OCI-LY7 (cell line): Measurements from ENCODE around the gene SPATS2L. TPM values are rescaled to one million over a fixed set of nuclear protein-coding genes. Genes with fewer than 3 reads are reported as not detected.

Source experiments
- BruUV-seq: library from RNA; stranded (reverse); fragments of 400-500 nt; replicated peaks from 2 replicates; lab custom pipeline; 2021; lab: Mats Ljungman, UMichigan
- CTCF ChIA-PET: fragments of 300-600 bp; sonication (Branson Sonifier 250); formaldehyde crosslinking; loops from one replicate; lab custom pipeline; 2022; ENCODE audit warnings: antibody characterized with exemption; ENCODE audit not compliant: unreplicated experiment; lab: Charles Lee
- POLR2A ChIA-PET: fragments of 300-600 bp; sonication (Branson Sonifier 250); formaldehyde crosslinking; loops from one replicate; lab custom pipeline; 2022; ENCODE audit warnings: antibody characterized with exemption; lab: Charles Lee
- DNase-seq: peaks from one replicate; pipeline ENCODE4 v3.0.0-alpha.2; 2015; ENCODE audit warnings: low spot score
- H2AFZ ChIP-seq: fragments of 200-600 bp; sonication (generic), shearing (Covaris generic); 2 replicates; pipeline ENCODE4 v1.6.1; 2014; ENCODE audit warnings: mild to moderate bottlenecking, antibody characterized with exemption, low read length, moderate library complexity
- H3K27ac ChIP-seq: fragments of 200-600 bp; sonication (generic); 2 replicates; pipeline ENCODE4 v1.5.1; 2014; ENCODE audit warnings: mixed run types, low read depth, mild to moderate bottlenecking, moderate library complexity, low read length, inconsistent platforms; ENCODE audit not compliant: poor library complexity, severe bottlenecking
- H3K36me3 ChIP-seq: fragments of 200-600 bp; sonication (generic); 2 replicates; pipeline ENCODE4 v1.6.1; 2014; ENCODE audit warnings: mild to moderate bottlenecking, antibody characterized with exemption, low read length, moderate library complexity, mixed read lengths; ENCODE audit not compliant: insufficient read depth
- H3K4me1 ChIP-seq: fragments of 200-600 bp; sonication (generic); 2 replicates; pipeline ENCODE4 v1.5.1; 2014; ENCODE audit warnings: mild to moderate bottlenecking, low read length; ENCODE audit not compliant: insufficient read depth, poor library complexity, severe bottlenecking
- H3K4me2 ChIP-seq: fragments of 200-600 bp; sonication (generic); 2 replicates; pipeline ENCODE4 v1.6.1; 2014; ENCODE audit warnings: mild to moderate bottlenecking, low read length
- H3K4me3 ChIP-seq: fragments of 200-600 bp; sonication (generic); 2 replicates; pipeline ENCODE4 v1.5.1; 2014; ENCODE audit warnings: mild to moderate bottlenecking, low read depth, low read length; ENCODE audit not compliant: poor library complexity, severe bottlenecking
- H3K79me2 ChIP-seq: fragments of 200-600 bp; sonication (generic); 2 replicates; pipeline ENCODE4 v1.6.1; 2016; ENCODE audit warnings: low read depth, mild to moderate bottlenecking, low read length, moderate library complexity, mixed read lengths; ENCODE audit not compliant: insufficient read depth
- H3K9me2 ChIP-seq: fragments of 200-600 bp; sonication (generic); 2 replicates; pipeline ENCODE4 v1.6.1; 2016; ENCODE audit warnings: mild to moderate bottlenecking, low read length, mixed read lengths; ENCODE audit not compliant: insufficient read depth
- H3K9me3 ChIP-seq: fragments of 200-600 bp; sonication (generic); 2 replicates; pipeline ENCODE4 v1.6.1; 2014; ENCODE audit warnings: mild to moderate bottlenecking, mixed run types, low read length, mixed read lengths
- H4K20me1 ChIP-seq: fragments of 200-600 bp; sonication (generic); 2 replicates; pipeline ENCODE4 v1.6.1; 2014; ENCODE audit warnings: mild to moderate bottlenecking, antibody characterized with exemption, low read length, moderate library complexity, mixed read lengths; ENCODE audit not compliant: insufficient read depth
- EZH2phosphoT487 ChIP-seq: fragments of 200-600 bp; sonication (generic); IDR thresholded peaks from 2 replicates; pipeline ENCODE4 v1.6.1; 2018; ENCODE audit warnings: low read depth, borderline replicate concordance, mild to moderate bottlenecking, mixed run types, antibody characterized with exemption, low read length, moderate library complexity, mixed read lengths
- intact Hi-C: fragments of 100-400 bp; cut with micrococcal nuclease; formaldehyde crosslinking; loops from one replicate; pipeline ENCODE4 v1.10.0; 2022; ENCODE audit not compliant: unreplicated experiment
- total RNA-seq, 2 experiments: library from RNA; depleted of rRNA in 1 of 2; stranded (reverse); fragments of >200 nt in 1 of 2; shearing (Covaris generic) in 1 of 2; gene quantifications; 2 replicates each; pipeline ENCODE4 v1.2.3, GENCODE V29; 2014 to 2022
- TF ChIP-seq, protein P1 (sequence below): fragments of 200-600 bp; sonication (generic); conservative IDR thresholded peaks from 2 replicates; pipeline ENCODE4 v1.5.1; 2014; ENCODE audit warnings: mild to moderate bottlenecking, antibody characterized with exemption, low read length, moderate library complexity, mixed read lengths

SPATS2L gene
- total RNA-seq, 2 experiments from 2014 or later, result 3.1 to 5.2 TPM

DNA sequence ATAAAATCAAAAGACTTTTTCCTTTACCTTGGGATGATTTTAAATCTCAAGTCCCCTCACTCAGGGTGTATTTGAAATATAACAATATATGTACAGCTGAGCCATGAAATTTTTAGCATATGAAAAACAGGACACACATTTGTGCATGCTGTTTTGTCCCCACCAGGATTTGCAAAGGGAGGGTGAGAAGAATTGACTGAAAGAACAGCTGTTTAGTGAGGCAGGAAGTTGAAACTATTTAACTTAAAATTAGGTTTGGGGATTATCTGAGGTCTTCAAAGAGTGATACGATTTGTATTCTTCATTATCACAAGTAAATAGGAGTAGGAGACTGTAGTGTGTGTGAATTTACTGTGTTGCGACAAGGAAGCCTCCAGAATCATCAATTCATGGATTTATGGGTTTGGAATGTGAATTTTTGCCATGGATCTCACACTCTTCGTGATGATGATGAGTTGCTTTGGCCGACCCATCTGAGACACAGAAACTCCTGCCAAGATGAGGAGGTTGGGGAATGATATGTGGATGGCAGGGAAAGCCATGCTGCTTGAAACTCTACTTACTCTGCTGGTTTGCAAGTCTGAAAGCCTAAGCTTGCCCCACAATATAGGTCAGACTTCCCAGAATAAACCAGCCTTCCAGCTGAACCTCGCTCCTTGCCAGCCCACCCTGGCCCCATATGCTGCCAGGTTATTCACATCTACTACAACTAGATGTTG lies 31.0 kb upstream of the SPATS2L start:
- intact Hi-C loops, result no loop called here
- DNase-seq, result no peak
- Histone ChIP-seq H4K20me1 (no peaks in the 10 kb centered on the region), H3K4me1 (no peaks in the 10 kb centered on the region), H3K36me3 (no peaks in the 10 kb centered on the region), H3K4me2 (no peak overlapping the region), H3K4me3 (no peak overlapping the region), H3K9me3 (no peaks in the 10 kb centered on the region), H3K79me2 (no peaks in the 10 kb centered on the region), H3K9me2 (no peaks in the 10 kb centered on the region), H3K27ac (no peak overlapping the region), H2AFZ (no peak overlapping the region)
- ChIA-PET CTCF (no interaction called here), POLR2A (interaction anchor here (0.7 to 1.0 kb wide), 2 partner anchors 9 to 20 kb away, joined by 3 to 4 read pairs; no protein-coding TSS in a partner anchor)
- no TSS peak for BruUV-seq
- no peak for TF ChIP-seq EZH2phosphoT487
- TF ChIP-seq, protein P1, sequence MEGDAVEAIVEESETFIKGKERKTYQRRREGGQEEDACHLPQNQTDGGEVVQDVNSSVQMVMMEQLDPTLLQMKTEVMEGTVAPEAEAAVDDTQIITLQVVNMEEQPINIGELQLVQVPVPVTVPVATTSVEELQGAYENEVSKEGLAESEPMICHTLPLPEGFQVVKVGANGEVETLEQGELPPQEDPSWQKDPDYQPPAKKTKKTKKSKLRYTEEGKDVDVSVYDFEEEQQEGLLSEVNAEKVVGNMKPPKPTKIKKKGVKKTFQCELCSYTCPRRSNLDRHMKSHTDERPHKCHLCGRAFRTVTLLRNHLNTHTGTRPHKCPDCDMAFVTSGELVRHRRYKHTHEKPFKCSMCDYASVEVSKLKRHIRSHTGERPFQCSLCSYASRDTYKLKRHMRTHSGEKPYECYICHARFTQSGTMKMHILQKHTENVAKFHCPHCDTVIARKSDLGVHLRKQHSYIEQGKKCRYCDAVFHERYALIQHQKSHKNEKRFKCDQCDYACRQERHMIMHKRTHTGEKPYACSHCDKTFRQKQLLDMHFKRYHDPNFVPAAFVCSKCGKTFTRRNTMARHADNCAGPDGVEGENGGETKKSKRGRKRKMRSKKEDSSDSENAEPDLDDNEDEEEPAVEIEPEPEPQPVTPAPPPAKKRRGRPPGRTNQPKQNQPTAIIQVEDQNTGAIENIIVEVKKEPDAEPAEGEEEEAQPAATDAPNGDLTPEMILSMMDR, result no peak

DNA sequence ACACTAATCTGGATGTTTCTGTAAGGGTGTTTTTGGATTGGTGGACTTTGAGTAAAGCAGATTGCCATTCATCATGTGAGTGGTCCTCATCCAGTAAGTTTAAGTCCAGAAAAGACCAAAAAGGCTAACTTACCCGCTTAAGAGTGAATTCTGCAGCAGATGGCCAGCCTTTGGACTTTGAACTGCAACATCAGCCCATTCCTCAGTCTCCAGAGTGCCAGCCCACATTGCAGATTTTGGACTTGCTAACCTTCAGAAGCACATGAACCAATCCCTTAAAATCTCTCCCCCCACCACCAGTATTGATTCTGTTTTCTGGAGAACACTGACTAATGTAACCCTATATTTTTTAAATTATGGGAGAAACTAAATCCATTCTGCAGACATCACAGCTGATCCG lies 30.0 kb upstream of the SPATS2L start:
- no peaks in the 10 kb centered on the region for H3K4me1 ChIP-seq
- POLR2A ChIA-PET, result no interaction called here
- no peak for TF ChIP-seq EZH2phosphoT487
- TF ChIP-seq, protein P1, result no peak
- CTCF ChIA-PET, result no interaction called here
- no peak for DNase-seq
- no peak overlapping the region for H3K27ac ChIP-seq
- BruUV-seq, result no TSS peak
- H3K4me3 ChIP-seq, result no peak overlapping the region
- H3K9me2 ChIP-seq, result no peaks in the 10 kb centered on the region
- H3K4me2 ChIP-seq, result no peak overlapping the region
- intact Hi-C loops, result no loop called here
- H3K79me2 ChIP-seq, result no peaks in the 10 kb centered on the region
- no peaks in the 10 kb centered on the region for H3K9me3 ChIP-seq
- H4K20me1 ChIP-seq, result no peaks in the 10 kb centered on the region
- H2AFZ ChIP-seq, result no peak overlapping the region
- H3K36me3 ChIP-seq, result no peaks in the 10 kb centered on the region

DNA sequence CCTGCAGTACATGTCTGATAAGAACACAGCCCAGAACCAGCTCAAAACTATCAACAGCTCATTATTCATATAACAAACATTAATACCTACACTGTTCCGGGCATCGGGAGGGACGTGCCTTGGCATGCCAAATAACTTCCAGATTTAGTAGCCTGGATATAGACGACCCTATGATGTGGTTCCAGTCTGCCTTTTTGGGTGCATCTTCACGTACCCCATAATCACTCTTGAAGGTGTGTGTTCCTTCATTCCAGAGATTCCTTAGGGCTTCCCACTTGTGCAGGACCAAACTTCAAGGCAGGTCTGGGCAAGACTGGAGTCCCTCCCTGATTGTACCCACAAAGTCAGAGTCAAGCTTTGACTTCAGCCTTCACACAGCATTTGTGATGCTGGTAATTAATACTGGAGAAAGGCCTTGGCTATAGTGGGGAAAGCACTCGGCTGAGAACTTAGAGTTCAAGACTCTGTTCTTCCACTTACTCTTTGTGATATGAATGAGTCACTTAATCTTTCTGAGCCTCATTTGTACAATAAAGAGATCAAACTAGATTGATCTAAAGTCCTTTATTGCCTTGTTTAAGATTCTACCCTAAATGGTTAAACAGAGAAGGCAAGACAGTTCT lies 27.7 kb upstream of the SPATS2L start:
- Histone ChIP-seq H3K4me3 (no peak overlapping the region), H3K36me3 (no peaks in the 10 kb centered on the region), H3K9me3 (no peaks in the 10 kb centered on the region), H3K79me2 (no peaks in the 10 kb centered on the region), H3K4me2 (no peak overlapping the region), H3K4me1 (no peaks in the 10 kb centered on the region), H2AFZ (no peak overlapping the region), H4K20me1 (no peaks in the 10 kb centered on the region), H3K27ac (no peak overlapping the region), H3K9me2 (no peaks in the 10 kb centered on the region)
- ChIA-PET POLR2A (no interaction called here), CTCF (no interaction called here)
- TF ChIP-seq, protein P1, result no peak
- no peak for DNase-seq
- intact Hi-C loops, result no loop called here
- no TSS peak for BruUV-seq
